Endothelial cell of umbilical vein (primary cell): ENCODE data around the gene C1orf53. TPM values are rescaled to one million over a fixed set of nuclear protein-coding genes. Genes with fewer than 3 reads are reported as not detected.

Source experiments
- BruUV-seq: library from RNA; stranded (reverse); fragments of 400-500 nt; replicated peaks from 2 replicates; lab custom pipeline; 2021; lab: Mats Ljungman, UMichigan
- CTCF ChIA-PET: fragments of 300-600, 350-600 bp; sonication (Branson Sonifier 250); formaldehyde crosslinking; loops from one replicate; lab custom pipeline; 2021; ENCODE audit warnings: antibody characterized with exemption, inconsistent platforms; lab: Charles Lee
- POLR2A ChIA-PET: fragments of 300-600, 350-600 bp; sonication (Branson Sonifier 250); formaldehyde crosslinking; loops from one replicate; lab custom pipeline; 2021; ENCODE audit warnings: antibody characterized with exemption, inconsistent platforms; lab: Charles Lee
- DNase-seq: peaks from one replicate; pipeline ENCODE4 v3.0.0-alpha.2; 2011; ENCODE audit warnings: low read depth, low spot score
- FAIRE-seq: peaks from 2 replicates; lab custom pipeline; 2011; peaks lifted over from hg19 to GRCh38; lab: Jason Lieb, UNC
- H2AFZ ChIP-seq: 2 replicates; pipeline ENCODE4 v1.6.0; 2012; ENCODE audit warnings: low read depth, low read length, control low read depth, inconsistent platforms
- H3K27ac ChIP-seq: 2 replicates; pipeline ENCODE4 v1.5.1; 2011; ENCODE audit warnings: low read depth, mild to moderate bottlenecking, control low read depth, low read length, moderate library complexity; ENCODE audit not compliant: insufficient read depth
- H3K27me3 ChIP-seq, 2 experiments: 2 replicates each; pipeline versions ENCODE4 v1.6.0 to v1.6.1; 2011; ENCODE audit warnings: low read length in 2 of 2, mixed read lengths in 1 of 2; ENCODE audit not compliant: control insufficient read depth in 2 of 2, insufficient read depth in 2 of 2
- H3K36me3 ChIP-seq, 2 experiments: 2 replicates in 1 of 2; 3 replicates in 1 of 2; pipeline ENCODE4 v1.5.1; 2011; ENCODE audit warnings: low read length in 2 of 2, mild to moderate bottlenecking in 1 of 2, moderate library complexity in 1 of 2; ENCODE audit not compliant: control insufficient read depth in 2 of 2, insufficient read depth in 2 of 2; ENCODE audit errors: extremely low read depth in 1 of 2
- H3K4me1 ChIP-seq: 3 replicates; pipeline ENCODE4 v1.5.1; 2011; ENCODE audit warnings: mild to moderate bottlenecking, low read length; ENCODE audit not compliant: control insufficient read depth, insufficient read depth; ENCODE audit errors: extremely low read depth
- H3K4me2 ChIP-seq: 2 replicates; pipeline ENCODE4 v1.6.1; 2011; ENCODE audit warnings: low read length, control low read depth, mixed read lengths; ENCODE audit not compliant: insufficient read depth
- H3K4me3 ChIP-seq, 3 experiments: fragments of 200-600 bp in 1 of 3; sonication (generic), shearing (Covaris generic) in 1 of 3; replicated peaks in 1 of 3; 2 replicates each; pipeline ENCODE4 v1.5.1; 2011 to 2016; ENCODE audit warnings: control low read depth in 3 of 3, low read length in 3 of 3, mild to moderate bottlenecking in 2 of 3, inconsistent platforms in 1 of 3, low read depth in 1 of 3, moderate library complexity in 1 of 3; ENCODE audit not compliant: insufficient read depth in 1 of 3
- H3K79me2 ChIP-seq: 2 replicates; pipeline ENCODE4 v1.6.0; 2012; ENCODE audit warnings: low read length, inconsistent platforms; ENCODE audit not compliant: control insufficient read depth, insufficient read depth
- H3K9ac ChIP-seq: replicated peaks from 2 replicates; pipeline ENCODE3; 2011; ENCODE audit warnings: low read length, control low read depth; ENCODE audit not compliant: insufficient read depth; ENCODE audit errors: extremely low read depth
- H3K9me1 ChIP-seq: replicated peaks from 3 replicates; pipeline ENCODE4 v1.6.0; 2011; ENCODE audit warnings: mild to moderate bottlenecking, low read length; ENCODE audit not compliant: control insufficient read depth, insufficient read depth; ENCODE audit errors: extremely low read depth
- H3K9me3 ChIP-seq: replicated peaks from 2 replicates; pipeline ENCODE4 v1.5.1; 2012; ENCODE audit warnings: low read length, inconsistent platforms; ENCODE audit not compliant: control insufficient read depth, insufficient read depth
- H4K20me1 ChIP-seq: replicated peaks from 2 replicates; pipeline ENCODE3; 2011; ENCODE audit warnings: mild to moderate bottlenecking, low read length; ENCODE audit not compliant: control insufficient read depth, insufficient read depth; ENCODE audit errors: extremely low read depth
- EZH2 ChIP-seq: IDR thresholded peaks from 2 replicates; pipeline ENCODE4 v1.6.1; 2012; ENCODE audit warnings: borderline replicate concordance, low read depth, mild to moderate bottlenecking, moderate library complexity, low read length, inconsistent platforms; ENCODE audit not compliant: severe bottlenecking
- FOS ChIP-seq: IDR thresholded peaks from 2 replicates; pipeline ENCODE4 v1.6.1; 2011; ENCODE audit warnings: mild to moderate bottlenecking, low read length, moderate library complexity, borderline replicate concordance; ENCODE audit not compliant: insufficient read depth
- GATA2 ChIP-seq: IDR thresholded peaks from 2 replicates; pipeline ENCODE4 v1.7.0; 2011; ENCODE audit warnings: low read depth, mild to moderate bottlenecking, moderate library complexity, mixed read lengths, low read length; ENCODE audit not compliant: insufficient read length, insufficient read depth
- JUN ChIP-seq: IDR thresholded peaks from 2 replicates; pipeline ENCODE4 v1.6.1; 2011; ENCODE audit warnings: borderline replicate concordance, low read depth; ENCODE audit not compliant: insufficient read length, insufficient read depth
- MYC ChIP-seq: IDR thresholded peaks from one replicate; pipeline ENCODE4 v1.6.1; 2011; ENCODE audit warnings: mild to moderate bottlenecking, low read depth, low read length
- POLR2A ChIP-seq: IDR thresholded peaks from 2 replicates; pipeline ENCODE4 v1.6.1; 2012; ENCODE audit warnings: low read depth, mild to moderate bottlenecking, control low read depth, low read length
- POLR2AphosphoS5 ChIP-seq: IDR thresholded peaks from 2 replicates; pipeline ENCODE4 v1.6.1; 2012; ENCODE audit warnings: low read depth, mild to moderate bottlenecking, control low read depth, low read length, moderate library complexity; ENCODE audit not compliant: insufficient read depth
- dilution Hi-C: fragments of 300-500 bp; cut with MboI; formaldehyde crosslinking; loops from one replicate; pipeline ENCODE4 v1.15.0; 2019; ENCODE audit warnings: low sequenced_read_pairs; ENCODE audit not compliant: extremely low pct_ligation_motif_present
- intact Hi-C: fragments of 100-400 bp; cut with micrococcal nuclease; formaldehyde crosslinking; loops from one replicate; pipeline ENCODE4 v1.10.0; 2022
- polyA plus RNA-seq, 4 experiments: library from polyadenylated mRNA; depleted of rRNA in 3 of 4; stranded (reverse) in 3 of 4; unstranded in 1 of 4; fragments of >200 nt; gene quantifications; 2 replicates each; pipeline versions ENCODE4 v1.2.1 to v1.2.3, GENCODE V29; 2011 to 2012; ENCODE audit warnings: missing spikeins in 1 of 4
- total RNA-seq: library from RNA; stranded (reverse); gene quantifications from 2 replicates; pipeline ENCODE4 v1.2.3, GENCODE V29; 2021
- TF ChIP-seq, protein P1 (sequence below): IDR thresholded peaks from 2 replicates; pipeline ENCODE4 v1.6.1; 2011; ENCODE audit not compliant: insufficient read depth, insufficient read length
- TF ChIP-seq, protein P2 (sequence below), 2 donors: IDR thresholded peaks; 1 replicate in 1 of 2; 2 replicates in 1 of 2; pipeline ENCODE4 v1.5.1; 2011; ENCODE audit warnings: low read length in 2 of 2, mild to moderate bottlenecking in 2 of 2, moderate library complexity in 2 of 2, control low read depth in 1 of 2, inconsistent platforms in 1 of 2, low read depth in 1 of 2; ENCODE audit not compliant: insufficient read depth in 1 of 2; ENCODE audit errors: extremely low read depth in 1 of 2

C1orf53 gene
- total and polyA plus RNA-seq, 2 donors (not counting 3 experiments of a cell fraction or from before 2014, with no cell fraction given), result 3.5 to 6.5 TPM

DNA sequence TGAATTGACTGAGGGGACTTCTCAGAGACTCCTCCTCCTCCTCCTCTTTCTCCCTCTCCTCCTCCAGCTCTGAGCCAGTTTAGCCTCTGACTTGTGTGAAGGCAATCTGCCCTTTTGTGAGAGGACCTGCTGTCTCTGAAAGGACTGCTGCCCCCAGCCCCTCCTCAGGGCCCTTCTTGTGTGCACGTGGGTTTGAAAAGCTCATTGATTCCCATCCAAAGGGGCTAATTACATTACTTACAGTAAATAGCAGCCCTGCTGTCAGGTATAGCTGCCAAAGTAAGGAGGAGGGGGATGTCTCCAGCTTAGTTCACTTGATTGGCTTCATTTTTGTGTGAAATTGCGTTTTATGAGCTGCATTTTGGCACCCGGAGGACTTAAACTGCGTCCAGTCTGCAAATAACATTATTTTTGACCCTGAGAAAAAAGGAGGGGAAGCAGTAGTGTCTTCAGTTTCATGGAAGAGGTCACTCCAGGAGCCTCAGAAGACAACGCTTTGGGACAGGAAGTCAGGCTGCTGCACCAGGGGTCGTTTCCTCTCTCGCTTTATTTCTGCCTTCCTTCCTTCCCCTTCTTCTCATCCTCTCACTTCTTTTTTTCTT is 12.9 kb downstream of the C1orf53 start:
- intact Hi-C loops, result loop anchor here (5.0 kb wide), 5 partner anchors 143 to 772 kb away; partner anchors contain the start of gene NEK7

DNA sequence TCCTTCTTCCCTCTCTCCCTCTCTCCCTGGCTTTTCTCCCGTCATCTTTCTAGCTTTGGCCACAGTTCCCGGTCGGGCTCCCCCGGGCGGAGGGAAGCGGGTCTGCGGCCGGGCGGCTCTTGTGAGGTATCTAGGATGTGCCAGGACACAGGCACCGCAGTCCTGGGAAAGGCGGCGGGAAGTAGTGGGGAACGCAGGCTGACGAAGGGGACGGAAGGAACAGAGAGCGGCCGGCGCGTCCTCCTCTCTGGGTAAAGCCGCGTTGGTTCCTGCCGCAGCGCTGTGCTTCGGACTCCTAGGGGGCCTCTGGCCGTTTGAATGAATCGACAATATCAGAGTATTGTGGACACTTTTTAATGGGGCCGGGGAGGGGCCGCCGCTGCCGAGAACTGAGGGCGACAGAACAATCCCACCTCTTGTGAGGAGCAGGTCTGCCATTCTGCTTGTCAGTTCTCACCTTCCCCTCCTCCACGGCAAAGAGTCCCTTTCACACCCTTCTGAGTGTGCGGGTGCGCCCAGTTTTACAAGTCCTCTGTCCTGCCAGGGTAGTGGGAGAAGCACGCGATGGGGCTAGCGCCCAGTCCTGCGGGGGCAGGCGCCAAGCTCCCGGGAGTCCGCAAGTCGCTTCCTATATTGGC is 13.6 kb downstream of the C1orf53 start:
- Histone ChIP-seq H3K36me3 (no peaks in the 10 kb centered on the region), H3K27ac (no peak overlapping the region), H3K9me3 (no peaks in the 10 kb centered on the region), H4K20me1 (no peaks in the 10 kb centered on the region), H3K9ac (no peak overlapping the region), H2AFZ (peak overlapping the region; percentile 14), H3K4me3 (peak overlapping the region in 2 of 3 experiments; percentile 13 to 15), H3K4me1 (peaks cover 44% of the 10 kb centered on the region), H3K9me1 (no peaks in the 10 kb centered on the region), H3K79me2 (no peaks in the 10 kb centered on the region), H3K4me2 (peak overlapping the region; percentile 43), H3K27me3 (peaks cover 95 to 99% of the 10 kb centered on the region in 2 experiments)
- FAIRE-seq (peak; percentile 74), DNase-seq (peak; percentile 55)
- ChIA-PET POLR2A (no interaction called here), CTCF (interaction anchor here (0.6 to 5.7 kb wide), 15 partner anchors 8 to 770 kb away, joined by 3 to 62 read pairs (median 4); partner anchors contain the start of gene C1orf53)
- dilution Hi-C loops, result no loop called here
- no TSS peak for BruUV-seq
- intact Hi-C loops, result loop anchor here (2.0 to 5.0 kb wide), 6 partner anchors 144 to 771 kb away; partner anchors contain the start of gene NEK7
- no peak for TF ChIP-seq GATA2
- TF ChIP-seq POLR2A, result no peak
- no peak for TF ChIP-seq MYC
- no peak for TF ChIP-seq FOS
- peak; percentile 92 for TF ChIP-seq EZH2
- TF ChIP-seq POLR2AphosphoS5, result no peak
- TF ChIP-seq JUN, result no peak
- TF ChIP-seq, protein P1, sequence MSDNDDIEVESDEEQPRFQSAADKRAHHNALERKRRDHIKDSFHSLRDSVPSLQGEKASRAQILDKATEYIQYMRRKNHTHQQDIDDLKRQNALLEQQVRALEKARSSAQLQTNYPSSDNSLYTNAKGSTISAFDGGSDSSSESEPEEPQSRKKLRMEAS, result no peak
- TF ChIP-seq, protein P2, sequence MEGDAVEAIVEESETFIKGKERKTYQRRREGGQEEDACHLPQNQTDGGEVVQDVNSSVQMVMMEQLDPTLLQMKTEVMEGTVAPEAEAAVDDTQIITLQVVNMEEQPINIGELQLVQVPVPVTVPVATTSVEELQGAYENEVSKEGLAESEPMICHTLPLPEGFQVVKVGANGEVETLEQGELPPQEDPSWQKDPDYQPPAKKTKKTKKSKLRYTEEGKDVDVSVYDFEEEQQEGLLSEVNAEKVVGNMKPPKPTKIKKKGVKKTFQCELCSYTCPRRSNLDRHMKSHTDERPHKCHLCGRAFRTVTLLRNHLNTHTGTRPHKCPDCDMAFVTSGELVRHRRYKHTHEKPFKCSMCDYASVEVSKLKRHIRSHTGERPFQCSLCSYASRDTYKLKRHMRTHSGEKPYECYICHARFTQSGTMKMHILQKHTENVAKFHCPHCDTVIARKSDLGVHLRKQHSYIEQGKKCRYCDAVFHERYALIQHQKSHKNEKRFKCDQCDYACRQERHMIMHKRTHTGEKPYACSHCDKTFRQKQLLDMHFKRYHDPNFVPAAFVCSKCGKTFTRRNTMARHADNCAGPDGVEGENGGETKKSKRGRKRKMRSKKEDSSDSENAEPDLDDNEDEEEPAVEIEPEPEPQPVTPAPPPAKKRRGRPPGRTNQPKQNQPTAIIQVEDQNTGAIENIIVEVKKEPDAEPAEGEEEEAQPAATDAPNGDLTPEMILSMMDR (IDR thresholded peaks at IDR 0.05; ENCODE audit: extremely low read depth in 1 of 2, insufficient read depth in 1 of 2, low read depth in 1 of 2, low read length in 2 of 2), result peak; percentile 54 to 78

More for the DNA sequence above, 12.9 kb downstream of the C1orf53 start:
- TF ChIP-seq JUN (no peak), POLR2AphosphoS5 (no peak), GATA2 (no peak), MYC (no peak)
- Histone ChIP-seq H2AFZ (no peak overlapping the region), H3K27ac (no peak overlapping the region), H4K20me1 (no peaks in the 10 kb centered on the region), H3K9me1 (no peaks in the 10 kb centered on the region), H3K4me3 (no peak overlapping the region), H3K4me1 (peaks cover 44% of the 10 kb centered on the region), H3K36me3 (no peaks in the 10 kb centered on the region), H3K4me2 (peak overlapping the region; percentile 43), H3K9ac (no peak overlapping the region), H3K9me3 (no peaks in the 10 kb centered on the region), H3K27me3 (peaks cover 96 to 99% of the 10 kb centered on the region in 2 experiments), H3K79me2 (no peaks in the 10 kb centered on the region)
- DNase-seq, result no peak
- POLR2A ChIA-PET, result no interaction called here
- dilution Hi-C loops, result no loop called here
- BruUV-seq, result no TSS peak
- FAIRE-seq, result no peak
- CTCF ChIA-PET, result interaction anchor here (0.6 to 5.7 kb wide), 18 partner anchors 8 to 771 kb away, joined by 3 to 62 read pairs (median 4); partner anchors contain the start of gene C1orf53
